ENCODE measurements around the gene HOXC6.

HOXC6 gene

GRCh38 chr12:54056110-54056509 lies 27.9 kb downstream of the HOXC6 start:
- no peak for DNase-seq (ENCODE audit: low spot score)
- TF ChIP-seq CTCF (IDR thresholded peaks at IDR 0.05; ENCODE audit: extremely low read depth, insufficient read depth, missing control alignments), result no peak
- in situ Hi-C loops (cut with MboI; ENCODE audit: low pct_unique_long_range_greater_than_20kb, low sequenced_read_pairs, unreplicated experiment), result no loop called here

- no peak for DNase-seq (ENCODE audit: low spot score)
- no peak for TF ChIP-seq CTCF (IDR thresholded peaks at IDR 0.05; ENCODE audit: extremely low read depth, insufficient read depth, missing control alignments)
- in situ Hi-C loops (cut with MboI; ENCODE audit: low pct_unique_long_range_greater_than_20kb, low sequenced_read_pairs, unreplicated experiment), result no loop called here
These were observed 30.0 kb downstream of the HOXC6 start for GRCh38 chr12:54058128-54058768.

DNA sequence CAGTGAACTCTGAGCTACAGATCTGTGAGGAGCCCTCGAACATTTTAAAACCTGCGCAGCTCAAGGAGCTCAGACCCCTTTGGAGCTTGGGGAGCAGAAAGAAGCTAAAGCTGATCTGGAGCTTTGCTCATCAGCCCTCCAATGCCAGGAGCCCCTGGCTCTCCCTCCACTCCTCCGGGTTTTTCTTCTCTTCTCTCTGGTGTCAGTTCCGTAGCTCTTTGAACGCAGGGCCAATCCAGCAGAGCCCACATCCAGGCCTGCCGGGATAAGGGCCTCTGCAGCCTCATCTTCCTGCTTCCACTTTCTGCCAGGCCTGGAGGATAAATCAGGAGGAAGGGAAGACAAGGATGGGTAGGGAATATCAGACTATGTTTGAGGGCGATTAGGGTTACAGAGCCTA lies 31.4 kb downstream of the HOXC6 start:
- in situ Hi-C loops (cut with MboI; ENCODE audit: low pct_unique_long_range_greater_than_20kb, low sequenced_read_pairs, unreplicated experiment), result no loop called here
- no peak for TF ChIP-seq CTCF (IDR thresholded peaks at IDR 0.05; ENCODE audit: extremely low read depth, insufficient read depth, missing control alignments)
- no peak for DNase-seq (ENCODE audit: low spot score)

DNA sequence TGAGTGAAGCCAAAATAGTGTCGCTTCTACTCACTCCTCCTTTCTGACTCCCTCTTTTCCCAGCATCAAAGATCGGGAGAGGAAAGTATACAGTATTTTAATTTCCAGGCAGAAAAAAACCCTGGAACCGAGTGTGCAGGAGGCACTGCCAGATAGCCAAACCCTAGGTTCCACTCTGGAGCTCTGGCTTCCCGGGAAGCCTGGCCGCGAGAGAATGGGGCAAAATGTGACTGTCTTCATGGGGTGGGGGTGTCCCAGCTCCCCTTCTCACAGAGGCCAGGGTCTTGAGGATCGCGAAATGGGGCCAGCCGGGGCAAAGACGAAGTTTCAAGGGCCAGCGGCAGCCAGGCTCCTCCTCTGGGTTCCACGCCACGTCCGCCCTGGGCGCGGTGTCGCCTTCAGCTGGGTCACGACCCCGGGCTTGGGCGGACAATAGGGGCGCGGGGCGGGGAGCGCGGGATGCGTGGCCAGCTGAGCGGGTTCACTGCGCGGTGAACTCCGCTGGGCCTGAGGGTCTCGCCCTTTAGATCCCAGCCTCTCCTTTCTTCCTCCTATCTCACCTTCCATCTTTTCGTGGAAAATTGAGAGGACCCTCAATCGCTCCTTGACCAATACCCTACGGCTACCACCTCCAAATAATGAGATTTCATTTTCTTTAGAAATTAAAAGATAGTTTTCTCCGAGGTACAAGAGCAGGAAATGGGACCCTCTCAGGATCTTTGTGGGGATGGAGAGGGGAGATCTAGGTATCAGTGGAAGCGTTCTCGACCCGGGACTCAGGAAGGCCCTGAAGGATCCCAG lies 32.1 kb downstream of the HOXC6 start:
- in situ Hi-C loops (cut with MboI; ENCODE audit: low pct_unique_long_range_greater_than_20kb, low sequenced_read_pairs, unreplicated experiment), result no loop called here
- TF ChIP-seq CTCF (IDR thresholded peaks at IDR 0.05; ENCODE audit: extremely low read depth, insufficient read depth, missing control alignments), result no peak
- no peak for DNase-seq (ENCODE audit: low spot score)

- in situ Hi-C loops (cut with MboI; ENCODE audit: low pct_unique_long_range_greater_than_20kb, low sequenced_read_pairs, unreplicated experiment), result no loop called here
- DNase-seq (ENCODE audit: low spot score), result no peak
- TF ChIP-seq CTCF (IDR thresholded peaks at IDR 0.05; ENCODE audit: extremely low read depth, insufficient read depth, missing control alignments), result no peak
These were observed 32.9 kb downstream of the HOXC6 start for GRCh38 chr12:54060975-54061778.

DNA sequence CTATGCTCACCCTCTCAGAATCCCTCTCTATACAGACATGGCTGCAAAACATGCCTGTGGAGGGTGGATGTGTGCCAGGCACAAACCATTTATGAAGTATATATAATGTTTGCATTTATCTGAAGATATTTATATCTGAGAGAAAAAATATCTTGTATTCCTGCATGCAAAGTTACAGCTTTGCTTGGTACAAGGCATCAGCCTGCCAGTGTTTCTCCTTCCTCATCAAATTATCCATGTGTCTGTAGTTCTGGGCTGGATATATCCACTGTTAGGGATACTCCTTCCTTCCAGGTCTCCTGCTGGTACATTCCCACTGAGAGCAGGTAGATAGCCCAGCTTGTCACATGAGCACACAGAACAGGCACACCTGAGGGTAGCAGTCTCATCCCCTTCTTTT lies 37.4 kb downstream of the HOXC6 start:
- in situ Hi-C loops (cut with MboI; ENCODE audit: low pct_unique_long_range_greater_than_20kb, low sequenced_read_pairs, unreplicated experiment), result no loop called here
- no peak for DNase-seq (ENCODE audit: low spot score)
- no peak for TF ChIP-seq CTCF (IDR thresholded peaks at IDR 0.05; ENCODE audit: extremely low read depth, insufficient read depth, missing control alignments)

Measured in GM13977 (cell line).